ENCODE measurements around the gene LHX6. TPM values are rescaled to one million over a fixed set of nuclear protein-coding genes. Genes with fewer than 3 reads are reported as not detected.
A peak's percentile ranks its signal among the peaks of the same experiment; 100 is the strongest.

The LHX6 gene
- 1 to 10 TPM in 1 of 7 donors, under 1 TPM in 3, not detected in 3; 0.40 to 1.3 (median 0.46) TPM for total RNA-seq
- polyA plus RNA-seq: under 1 TPM; 0.04 to 0.12 (median 0.10) TPM
- long read RNA-seq, donor 1: 0 reads
- long read RNA-seq, donor 2: 0 reads

DNA sequence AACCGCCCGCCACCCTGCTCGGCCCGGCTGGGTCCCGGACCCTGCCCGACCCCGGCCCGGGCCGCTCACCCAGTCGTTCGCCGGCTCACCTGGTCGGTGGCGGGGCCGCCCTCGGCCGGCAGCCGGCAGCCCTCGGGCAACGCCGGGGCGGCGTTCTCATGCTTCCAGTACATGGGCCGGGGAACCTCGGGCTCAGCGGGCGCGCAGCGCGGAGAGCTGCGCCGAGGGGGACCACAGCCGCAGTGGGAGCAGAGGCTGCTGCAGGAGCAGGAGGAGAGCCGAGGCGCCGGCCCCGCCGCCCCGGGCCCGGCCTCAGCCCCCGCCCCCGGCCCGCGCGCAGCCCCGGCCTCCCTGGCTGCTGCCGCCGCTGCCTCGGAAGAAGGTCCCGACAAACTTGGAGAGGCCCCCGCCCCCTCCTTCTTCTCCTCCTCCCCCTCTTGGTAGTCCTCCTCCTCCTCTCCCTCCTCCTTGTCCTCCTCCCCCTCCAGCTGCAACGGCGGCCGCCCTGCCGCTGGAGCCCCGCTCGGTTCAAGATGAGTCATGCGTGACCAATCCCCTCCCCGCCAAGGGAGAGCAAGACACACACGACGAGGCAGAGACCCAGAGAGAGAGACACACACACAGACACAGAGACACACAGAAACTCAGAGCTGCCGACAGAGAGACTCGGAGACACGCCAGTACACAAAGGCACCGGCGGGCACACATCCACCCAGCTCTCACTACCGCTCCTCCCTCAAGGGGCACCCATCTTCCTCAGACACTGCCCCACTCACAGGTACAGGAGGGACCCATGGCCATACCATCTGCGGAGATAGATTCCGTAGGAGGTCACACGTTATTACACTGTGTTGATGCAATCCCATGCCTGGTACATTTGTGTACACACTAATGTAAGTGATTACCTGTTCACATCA lies at the start of gene LHX6:
Gene LHX6, minus strand, starts transcription at position 390 of the 917 bp plus-strand sequence. Its CDS starts 217 bp downstream, at position 173.
- 8 to 15% (median 12%) methylated on average over 37 to 70 of the region's 70 CpGs for WGBS, 5 donors
- intact Hi-C loops (cut with DNase I; ENCODE audit: low total_unique reads): no loop called here

DNA sequence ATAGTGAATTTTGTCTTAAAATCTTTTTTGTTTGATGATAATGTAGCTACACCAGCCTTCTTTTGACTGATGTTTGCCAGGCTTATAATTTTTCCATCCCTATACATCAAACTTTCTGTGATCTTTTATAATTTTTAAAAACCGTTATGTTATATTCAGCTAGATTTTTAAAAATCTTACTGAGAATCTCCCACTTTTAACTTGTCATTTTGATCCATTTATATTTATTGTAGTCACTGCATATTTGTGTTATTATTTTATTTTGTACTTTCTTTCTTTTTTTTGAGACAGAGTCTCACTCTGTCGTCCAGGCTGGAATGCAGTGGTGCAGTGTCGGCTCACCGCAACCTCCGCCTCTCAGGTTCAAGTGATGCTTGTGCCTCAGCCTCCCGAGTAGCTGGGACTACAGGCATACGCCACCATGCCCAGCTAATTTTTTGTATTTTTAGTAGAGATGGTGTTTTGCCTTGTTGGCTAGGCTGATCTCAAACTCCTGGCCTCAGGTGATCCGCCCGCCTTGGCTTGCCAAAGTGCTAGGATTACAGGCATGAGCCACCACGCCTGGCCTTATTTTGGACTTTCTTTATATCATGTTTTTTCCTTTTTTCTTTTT lies 48.6 kb upstream of the LHX6 start:
- no peak for DNase-seq
- peaks cover 0 to 22% (median 15%) of the 10 kb centered on the region in 8 donors for H3K9me3 ChIP-seq
- no peaks in the 10 kb centered on the region for H3K27me3 ChIP-seq (replicated peaks in 1 of 7)
- no peak for TF ChIP-seq POLR2A (IDR thresholded peaks at IDR 0.05)
- TF ChIP-seq, protein P1, sequence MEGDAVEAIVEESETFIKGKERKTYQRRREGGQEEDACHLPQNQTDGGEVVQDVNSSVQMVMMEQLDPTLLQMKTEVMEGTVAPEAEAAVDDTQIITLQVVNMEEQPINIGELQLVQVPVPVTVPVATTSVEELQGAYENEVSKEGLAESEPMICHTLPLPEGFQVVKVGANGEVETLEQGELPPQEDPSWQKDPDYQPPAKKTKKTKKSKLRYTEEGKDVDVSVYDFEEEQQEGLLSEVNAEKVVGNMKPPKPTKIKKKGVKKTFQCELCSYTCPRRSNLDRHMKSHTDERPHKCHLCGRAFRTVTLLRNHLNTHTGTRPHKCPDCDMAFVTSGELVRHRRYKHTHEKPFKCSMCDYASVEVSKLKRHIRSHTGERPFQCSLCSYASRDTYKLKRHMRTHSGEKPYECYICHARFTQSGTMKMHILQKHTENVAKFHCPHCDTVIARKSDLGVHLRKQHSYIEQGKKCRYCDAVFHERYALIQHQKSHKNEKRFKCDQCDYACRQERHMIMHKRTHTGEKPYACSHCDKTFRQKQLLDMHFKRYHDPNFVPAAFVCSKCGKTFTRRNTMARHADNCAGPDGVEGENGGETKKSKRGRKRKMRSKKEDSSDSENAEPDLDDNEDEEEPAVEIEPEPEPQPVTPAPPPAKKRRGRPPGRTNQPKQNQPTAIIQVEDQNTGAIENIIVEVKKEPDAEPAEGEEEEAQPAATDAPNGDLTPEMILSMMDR (IDR thresholded peaks at IDR 0.05 in 8 of 11, conservative IDR thresholded peaks at IDR 0.05 in 3 of 11): no peak
- no peak for TF ChIP-seq POLR2AphosphoS5 (IDR thresholded peaks at IDR 0.05)
- 97 to 99% (median 98%) methylated on average over 10 of the region's 10 CpGs for WGBS, 5 donors
- intact Hi-C loops (cut with DNase I; ENCODE audit: low total_unique reads): no loop called here
- H3K36me3 ChIP-seq: peaks cover 0 to 80% (median 15%) of the 10 kb centered on the region in 6 donors
- H3K27ac ChIP-seq: no peak overlapping the region
- H3K4me1 ChIP-seq: peaks cover 0 to 3% (median 0%) of the 10 kb centered on the region in 6 donors
- H3K4me3 ChIP-seq: no peak overlapping the region

More for the DNA sequence above, at the start of gene LHX6:
- no peaks in the 10 kb centered on the region for H3K9me3 ChIP-seq
- H3K4me1 ChIP-seq: peaks cover 4 to 36% (median 22%) of the 10 kb centered on the region in 6 donors
- H3K4me3 ChIP-seq: peak within 1 kb of the TSS; percentile 27 to 68 (median 40)
- no peak within 1 kb of the TSS for H3K27ac ChIP-seq
- H3K27me3 ChIP-seq (replicated peaks in 1 of 7): peaks cover 4 to 87% (median 48%) of the 10 kb centered on the region in 7 donors
- no peaks in the 10 kb centered on the region for H3K36me3 ChIP-seq
- TF ChIP-seq POLR2A (IDR thresholded peaks at IDR 0.05): no peak
- no peak for TF ChIP-seq POLR2AphosphoS5 (IDR thresholded peaks at IDR 0.05)
- TF ChIP-seq, protein P1 (IDR thresholded peaks at IDR 0.05 in 8 of 11, conservative IDR thresholded peaks at IDR 0.05 in 3 of 11): no peak
- no peak for DNase-seq

DNA sequence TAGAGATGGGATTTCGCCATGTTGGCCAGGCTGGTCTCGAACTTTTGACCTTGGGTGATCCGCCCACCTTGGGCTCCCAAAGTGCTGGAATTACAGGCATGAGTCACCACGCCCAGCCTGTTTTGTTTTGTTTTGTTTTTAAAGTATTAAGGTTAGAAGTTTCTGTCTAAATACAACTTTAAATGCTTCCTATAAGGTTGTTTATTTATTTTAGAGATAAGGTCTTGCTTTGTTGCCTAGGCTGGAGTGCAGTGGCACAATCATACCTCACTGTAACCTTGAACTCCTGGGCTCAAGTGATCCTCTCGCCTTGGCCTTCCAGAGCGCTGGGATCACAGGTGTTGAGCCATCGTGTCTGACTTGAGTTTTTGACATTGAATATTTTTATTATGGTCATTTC lies 47.3 kb upstream of the LHX6 start:
- intact Hi-C loops (cut with DNase I; ENCODE audit: low total_unique reads): no loop called here
- Histone ChIP-seq H3K4me3 (no peak overlapping the region), H3K27ac (no peak overlapping the region), H3K4me1 (peaks cover 0 to 9% (median 5%) of the 10 kb centered on the region in 6 donors), H3K36me3 (peaks cover 0 to 80% (median 15%) of the 10 kb centered on the region in 6 donors), H3K9me3 (peaks cover 0 to 22% (median 15%) of the 10 kb centered on the region in 8 donors), H3K27me3 (replicated peaks in 1 of 7) (no peaks in the 10 kb centered on the region)
- 89 to 96% (median 93%) methylated on average over 7 of the region's 7 CpGs for WGBS, 5 donors
- no peak for DNase-seq
- TF ChIP-seq POLR2A (IDR thresholded peaks at IDR 0.05) (no peak), POLR2AphosphoS5 (IDR thresholded peaks at IDR 0.05) (no peak)
- TF ChIP-seq, protein P1 (IDR thresholded peaks at IDR 0.05 in 8 of 11, conservative IDR thresholded peaks at IDR 0.05 in 3 of 11): no peak
